RWPE1 (cell line): ENCODE measurements around the gene MS4A4A.
A peak's percentile ranks its signal among the peaks of the same experiment; 100 is the strongest.

Experiments used
- CTCF ChIA-PET: fragments of 350-600 bp; sonication (Branson Sonifier 250); formaldehyde crosslinking; extraction: SDS; loops from one replicate; lab custom pipeline; 2021; lab: Yijun Ruan, JAX
- POLR2A ChIA-PET: fragments of 400-600 bp; formaldehyde crosslinking; extraction: SDS; loops from one replicate; lab custom pipeline; 2020; ENCODE audit warnings: antibody characterized with exemption; ENCODE audit not compliant: low non-redundant PET; lab: Yijun Ruan, JAX
- DNase-seq: peaks from one replicate; pipeline ENCODE4 v3.0.0; 2012; ENCODE audit warnings: low spot score
- H3K27ac ChIP-seq: fragments of 450-650 bp; 2 replicates; pipeline ENCODE4 v1.5.1; 2017
- CTCF ChIP-seq: fragments of 450-650 bp; conservative IDR thresholded peaks from 2 replicates; pipeline ENCODE4 v1.5.1; 2017; ENCODE audit warnings: low read depth, mild to moderate bottlenecking

MS4A4A gene

GRCh38 chr11:60328460-60328859 is 48.0 kb downstream of the MS4A4A start:
- POLR2A ChIA-PET = no interaction called here
- CTCF ChIA-PET = no interaction called here
- H3K27ac ChIP-seq = no peak overlapping the region
- TF ChIP-seq CTCF = no peak
- DNase-seq = no peak

DNA sequence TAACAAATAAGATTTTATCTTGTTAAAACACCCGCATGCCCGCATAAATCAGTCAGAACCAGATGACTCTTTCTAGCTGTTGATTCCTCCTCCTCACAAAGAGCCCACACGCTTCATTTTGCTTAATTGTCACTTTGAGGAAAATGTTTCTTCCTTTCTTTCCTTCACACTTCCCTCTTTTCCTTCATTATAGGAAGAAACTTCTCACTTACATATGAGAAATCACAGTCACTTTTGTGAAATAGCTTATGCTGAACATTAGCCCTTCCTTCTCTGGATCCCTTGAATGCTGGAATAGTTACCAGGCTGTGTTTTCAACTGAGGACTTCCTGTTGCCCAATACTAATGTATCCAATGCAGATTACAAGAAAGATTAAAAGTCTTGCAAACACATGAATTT is 52.4 kb downstream of the MS4A4A start:
- no peak overlapping the region for H3K27ac ChIP-seq
- DNase-seq = no peak
- CTCF ChIA-PET = interaction anchor here (0.7 to 1.5 kb wide), 2 partner anchors 12 to 334 kb away, joined by 3 to 4 read pairs; no protein-coding TSS in a partner anchor
- TF ChIP-seq CTCF = no peak
- POLR2A ChIA-PET = no interaction called here

DNA sequence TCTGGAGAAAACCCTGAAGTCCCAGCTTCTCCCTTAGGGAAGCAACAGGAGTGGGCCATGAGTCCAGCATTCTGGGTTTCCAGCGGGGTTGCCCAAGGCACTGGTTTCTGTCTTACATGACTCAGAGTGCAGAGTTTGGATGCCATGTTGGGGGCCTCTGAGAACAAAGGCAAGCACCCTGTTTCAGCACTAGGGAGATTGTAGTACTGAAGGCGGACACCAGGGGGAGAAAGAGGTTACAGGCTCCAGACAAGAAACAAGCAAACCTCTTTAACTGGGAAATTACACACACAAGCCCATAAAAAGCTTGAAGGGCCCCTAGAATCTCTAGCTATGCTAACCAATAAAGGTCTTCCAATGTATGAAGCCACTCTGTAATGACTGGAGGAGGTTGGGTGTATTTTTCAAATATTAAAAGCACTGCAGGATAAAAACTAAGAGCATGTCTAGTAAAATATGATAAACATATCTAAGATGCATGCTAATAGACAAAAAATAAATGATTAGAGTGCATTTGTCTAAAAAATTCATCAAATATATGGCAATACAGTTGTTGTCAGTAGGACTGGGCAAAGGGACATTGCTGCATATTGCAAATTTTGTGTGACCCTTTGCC is 53.6 kb downstream of the MS4A4A start:
- TF ChIP-seq CTCF = peak; percentile 68
- peak; percentile 57 for DNase-seq
- CTCF ChIA-PET = interaction anchor here (0.6 to 2.5 kb wide), 7 partner anchors 9 to 1787 kb away, joined by 3 to 7 read pairs (median 4); no protein-coding TSS in a partner anchor
- no peak overlapping the region for H3K27ac ChIP-seq
- POLR2A ChIA-PET = no interaction called here

DNA sequence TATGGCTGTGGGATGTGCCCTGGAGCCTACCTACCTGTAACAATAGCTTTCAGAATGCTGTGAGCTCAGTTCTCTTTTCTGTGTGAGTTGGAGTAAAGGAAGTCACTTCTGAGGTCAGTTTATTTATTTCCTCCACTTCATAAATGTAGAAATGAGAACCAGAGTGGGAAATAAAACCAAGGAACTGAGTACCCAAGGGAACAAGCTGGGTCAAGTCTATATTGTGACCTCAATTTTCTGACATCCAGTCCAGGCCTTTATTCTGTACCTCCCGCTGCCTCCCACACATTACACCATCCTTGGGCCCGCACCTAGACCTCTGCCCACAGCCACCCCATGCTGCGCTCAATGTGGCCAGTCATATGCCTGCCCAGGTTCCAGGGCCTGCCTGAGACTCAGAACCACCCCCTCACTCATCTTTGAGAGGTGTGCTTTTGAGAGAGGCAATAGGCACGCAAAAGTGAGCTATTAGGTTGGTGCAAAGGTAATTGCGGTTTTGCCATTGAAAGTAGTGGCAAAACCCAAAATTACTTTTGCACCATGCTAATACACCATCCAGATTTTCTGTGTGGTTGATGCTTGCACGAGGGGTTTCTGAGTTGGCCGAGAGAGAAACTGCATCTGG is 56.4 kb downstream of the MS4A4A start:
- ChIA-PET POLR2A (no interaction called here), CTCF (no interaction called here)
- no peak for TF ChIP-seq CTCF
- no peak overlapping the region for H3K27ac ChIP-seq
- DNase-seq = no peak

GRCh38 chr11:60338053-60338452 is 57.6 kb downstream of the MS4A4A start:
- no peak overlapping the region for H3K27ac ChIP-seq
- DNase-seq = no peak
- ChIA-PET POLR2A (no interaction called here), CTCF (no interaction called here)
- no peak for TF ChIP-seq CTCF

GRCh38 chr11:60339356-60339755 is 58.9 kb downstream of the MS4A4A start:
- DNase-seq = no peak
- ChIA-PET CTCF (interaction anchor here (0.6 kb wide), 1 partner anchor 25 kb away, joined by 5 read pairs; no protein-coding TSS in a partner anchor), POLR2A (no interaction called here)
- no peak overlapping the region for H3K27ac ChIP-seq
- TF ChIP-seq CTCF = no peak
